C4-2B (cell line): ENCODE results near the gene OSBPL9.

Experiments used
- CTCF ChIP-seq: fragments of 450-650 bp; conservative IDR thresholded peaks from 2 replicates; pipeline ENCODE4 v1.5.1; 2017; ENCODE audit warnings: mild to moderate bottlenecking
- ZFX ChIP-seq: fragments of 450-650 bp; IDR thresholded peaks from 2 replicates; pipeline ENCODE4 v1.6.1; 2017

GRCh38 chr1:51648180-51649109 lies 31.6 kb downstream of the OSBPL9 start:
- TF ChIP-seq CTCF (no peak), ZFX (no peak)
